ENCODE results near the gene TBC1D3K. TPM values are rescaled to one million over a fixed set of nuclear protein-coding genes. Genes with fewer than 3 reads are reported as not detected.

Gene TBC1D3K
- total RNA-seq, 2 experiments from 2014 or later: not detected

Other genes starting within 250 kb of the TBC1D3K start
- gene HNF1B, start 179.4 kb upstream of the TBC1D3K start, total RNA-seq: not detected
- gene TBC1D3L, start 64.6 kb downstream of the TBC1D3K start, total RNA-seq: 10 to 100 TPM; 10.9 to 12.4 TPM
- gene TBC1D3D, start 79.6 kb downstream of the TBC1D3K start, total RNA-seq: under 1 TPM in 1 of 2 experiments, not detected in 1; 0.36 TPM
- gene TBC1D3C, start 144.2 kb downstream of the TBC1D3K start, total RNA-seq: not detected
- not detected for gene TBC1D3E, start 203.5 kb downstream of the TBC1D3K start, total RNA-seq